C4-2B (cell line): ENCODE measurements around the gene CABP4.
A peak's percentile ranks its signal among the peaks of the same experiment; 100 is the strongest.

Source experiments
- H3K27ac ChIP-seq: fragments of 450-650 bp; 2 replicates; pipeline ENCODE4 v1.5.1; 2017
- ZFX ChIP-seq: fragments of 450-650 bp; IDR thresholded peaks from 2 replicates; pipeline ENCODE4 v1.6.1; 2017
- TF ChIP-seq, protein P1 (sequence below): fragments of 450-650 bp; conservative IDR thresholded peaks from 2 replicates; pipeline ENCODE4 v1.5.1; 2017; ENCODE audit warnings: mild to moderate bottlenecking

The CABP4 gene

DNA sequence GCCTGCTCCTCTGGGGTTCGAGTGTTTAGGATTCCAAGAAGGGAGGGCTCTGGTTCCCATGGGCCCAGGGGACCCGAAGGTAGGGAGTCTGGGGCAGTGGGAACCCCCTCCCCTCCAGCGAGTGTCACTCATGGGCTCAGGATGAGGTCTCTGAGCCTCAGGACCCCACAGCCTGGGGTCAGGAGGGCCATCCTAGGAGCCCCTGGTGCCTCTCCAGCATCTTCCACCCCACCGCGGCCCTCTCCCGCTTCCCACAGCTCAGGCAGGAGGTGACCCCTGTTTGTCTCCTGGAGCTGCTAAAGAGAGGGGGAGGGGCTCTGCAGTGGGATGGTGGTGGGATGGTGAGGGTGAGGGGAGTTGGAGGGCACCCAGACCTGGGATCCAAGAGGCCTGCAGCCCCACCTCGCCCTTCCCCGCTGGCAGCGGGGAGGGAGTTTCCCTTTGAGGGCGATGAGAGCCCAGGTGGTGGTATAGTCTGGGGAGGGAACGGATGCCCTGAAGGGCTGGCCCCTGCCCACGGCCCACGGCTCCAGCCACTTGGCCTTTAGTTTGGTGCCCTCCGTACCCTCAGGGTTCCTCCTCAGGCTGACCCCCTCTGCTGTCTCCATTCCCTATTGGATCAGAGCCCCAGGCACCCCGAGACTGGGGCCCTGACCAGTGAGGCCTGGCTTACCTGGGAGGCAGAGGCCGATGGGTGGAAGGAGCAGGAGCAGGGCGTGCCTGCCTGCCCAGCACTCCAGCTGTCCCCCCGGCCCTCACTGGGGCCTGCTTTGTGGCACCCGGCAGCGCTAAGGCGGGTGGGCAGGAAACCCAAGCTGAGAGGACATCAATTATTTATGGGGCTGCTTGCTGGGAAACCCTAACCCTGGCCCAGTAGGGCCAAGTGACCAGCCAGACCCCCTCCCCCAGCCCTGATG lies 1.1 kb upstream of the CABP4 start:
- no peak overlapping the region for H3K27ac ChIP-seq
- TF ChIP-seq ZFX = no peak
- TF ChIP-seq, protein P1, sequence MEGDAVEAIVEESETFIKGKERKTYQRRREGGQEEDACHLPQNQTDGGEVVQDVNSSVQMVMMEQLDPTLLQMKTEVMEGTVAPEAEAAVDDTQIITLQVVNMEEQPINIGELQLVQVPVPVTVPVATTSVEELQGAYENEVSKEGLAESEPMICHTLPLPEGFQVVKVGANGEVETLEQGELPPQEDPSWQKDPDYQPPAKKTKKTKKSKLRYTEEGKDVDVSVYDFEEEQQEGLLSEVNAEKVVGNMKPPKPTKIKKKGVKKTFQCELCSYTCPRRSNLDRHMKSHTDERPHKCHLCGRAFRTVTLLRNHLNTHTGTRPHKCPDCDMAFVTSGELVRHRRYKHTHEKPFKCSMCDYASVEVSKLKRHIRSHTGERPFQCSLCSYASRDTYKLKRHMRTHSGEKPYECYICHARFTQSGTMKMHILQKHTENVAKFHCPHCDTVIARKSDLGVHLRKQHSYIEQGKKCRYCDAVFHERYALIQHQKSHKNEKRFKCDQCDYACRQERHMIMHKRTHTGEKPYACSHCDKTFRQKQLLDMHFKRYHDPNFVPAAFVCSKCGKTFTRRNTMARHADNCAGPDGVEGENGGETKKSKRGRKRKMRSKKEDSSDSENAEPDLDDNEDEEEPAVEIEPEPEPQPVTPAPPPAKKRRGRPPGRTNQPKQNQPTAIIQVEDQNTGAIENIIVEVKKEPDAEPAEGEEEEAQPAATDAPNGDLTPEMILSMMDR = no peak

DNA sequence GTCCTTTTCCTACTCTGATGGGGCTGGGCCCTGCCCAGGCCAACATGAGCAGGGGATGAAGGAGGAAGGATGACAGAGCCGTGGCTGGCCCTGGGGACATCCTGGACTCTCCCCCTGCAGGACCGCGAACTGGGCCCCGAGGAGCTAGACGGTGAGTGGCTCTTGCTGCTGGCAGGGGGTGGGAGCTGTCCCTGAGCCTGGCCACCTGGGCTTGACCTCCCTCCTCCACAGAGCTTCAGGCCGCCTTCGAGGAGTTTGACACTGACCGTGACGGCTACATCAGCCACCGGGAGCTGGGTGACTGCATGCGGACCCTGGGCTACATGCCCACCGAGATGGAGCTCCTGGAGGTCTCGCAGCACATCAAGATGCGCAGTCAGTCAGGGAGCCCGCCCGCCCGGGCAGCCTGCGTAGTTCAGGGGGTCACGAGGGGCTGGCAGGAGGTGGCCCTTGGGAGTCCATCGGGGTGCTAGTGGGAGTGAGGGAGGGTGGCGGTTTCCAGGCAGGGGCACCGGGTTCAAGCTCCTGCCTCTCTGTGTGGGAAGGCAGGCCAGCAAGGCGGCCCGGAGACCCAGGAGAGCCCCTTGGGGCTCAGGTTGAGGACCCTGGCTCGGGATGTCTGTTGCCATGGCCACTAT lies 1.0 kb downstream of the CABP4 start:
- TF ChIP-seq ZFX = no peak
- TF ChIP-seq, protein P1 = no peak
- no peak overlapping the region for H3K27ac ChIP-seq

DNA sequence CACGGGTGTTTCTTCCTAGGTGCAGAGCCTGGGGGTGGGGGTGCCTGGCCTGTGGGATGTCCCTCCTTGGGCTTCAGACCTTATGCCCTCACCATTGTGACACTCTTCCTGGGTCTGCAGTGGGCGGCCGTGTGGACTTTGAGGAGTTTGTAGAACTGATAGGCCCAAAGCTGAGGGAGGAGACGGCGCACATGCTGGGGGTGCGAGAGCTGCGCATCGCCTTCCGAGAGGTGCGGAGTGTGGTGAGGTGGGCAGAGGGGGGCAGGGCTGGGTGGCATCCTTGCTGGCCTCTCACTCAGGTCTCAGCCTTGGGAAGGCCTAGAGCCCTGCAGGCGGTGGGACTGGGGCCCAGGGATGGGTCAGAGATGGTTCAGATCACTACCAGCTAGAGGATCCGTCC lies 2.3 kb downstream of the CABP4 start:
- TF ChIP-seq, protein P1 = no peak
- TF ChIP-seq ZFX = no peak
- no peak overlapping the region for H3K27ac ChIP-seq

DNA sequence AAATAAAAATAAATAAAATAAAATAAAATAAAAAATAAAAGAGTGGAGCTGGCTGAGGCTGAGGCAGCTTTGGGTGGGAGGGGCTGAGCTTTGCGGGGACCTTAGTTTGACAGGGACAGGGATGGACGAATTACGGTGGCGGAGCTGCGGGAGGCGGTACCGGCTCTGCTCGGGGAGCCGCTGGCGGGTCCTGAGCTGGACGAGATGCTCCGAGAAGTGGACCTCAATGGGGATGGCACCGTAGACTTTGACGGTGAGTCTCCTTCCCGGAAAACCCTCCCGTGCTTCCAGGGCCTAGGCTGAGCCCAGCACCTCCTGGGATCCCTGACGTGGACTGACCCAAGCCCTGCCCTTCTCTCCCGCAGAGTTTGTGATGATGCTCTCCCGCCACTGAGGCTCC lies 3.1 kb downstream of the CABP4 start:
- no peak overlapping the region for H3K27ac ChIP-seq
- TF ChIP-seq, protein P1 = no peak
- TF ChIP-seq ZFX = no peak

DNA sequence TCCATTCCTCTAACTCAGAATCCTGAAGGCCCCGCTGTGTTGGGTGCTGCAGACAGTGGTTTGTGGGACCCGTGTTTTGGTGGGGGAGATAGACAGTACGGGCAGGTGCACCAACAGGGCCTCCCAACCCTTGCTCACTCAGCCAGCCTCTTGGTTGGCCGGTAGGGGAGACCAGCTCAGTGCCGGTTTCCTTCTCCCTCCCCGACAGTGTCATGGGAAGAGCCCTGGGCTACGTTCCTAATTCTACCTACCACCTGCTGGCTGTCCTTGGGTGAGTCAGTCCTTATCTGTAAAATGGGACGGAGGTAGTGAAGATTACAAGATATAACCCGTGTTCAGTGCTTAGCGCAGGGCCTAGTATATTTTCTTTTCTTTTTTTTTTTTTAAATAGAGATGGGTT lies 8.0 kb downstream of the CABP4 start:
- H3K27ac ChIP-seq = peak overlapping the region; percentile 97
- TF ChIP-seq, protein P1 = no peak
- no peak for TF ChIP-seq ZFX

DNA sequence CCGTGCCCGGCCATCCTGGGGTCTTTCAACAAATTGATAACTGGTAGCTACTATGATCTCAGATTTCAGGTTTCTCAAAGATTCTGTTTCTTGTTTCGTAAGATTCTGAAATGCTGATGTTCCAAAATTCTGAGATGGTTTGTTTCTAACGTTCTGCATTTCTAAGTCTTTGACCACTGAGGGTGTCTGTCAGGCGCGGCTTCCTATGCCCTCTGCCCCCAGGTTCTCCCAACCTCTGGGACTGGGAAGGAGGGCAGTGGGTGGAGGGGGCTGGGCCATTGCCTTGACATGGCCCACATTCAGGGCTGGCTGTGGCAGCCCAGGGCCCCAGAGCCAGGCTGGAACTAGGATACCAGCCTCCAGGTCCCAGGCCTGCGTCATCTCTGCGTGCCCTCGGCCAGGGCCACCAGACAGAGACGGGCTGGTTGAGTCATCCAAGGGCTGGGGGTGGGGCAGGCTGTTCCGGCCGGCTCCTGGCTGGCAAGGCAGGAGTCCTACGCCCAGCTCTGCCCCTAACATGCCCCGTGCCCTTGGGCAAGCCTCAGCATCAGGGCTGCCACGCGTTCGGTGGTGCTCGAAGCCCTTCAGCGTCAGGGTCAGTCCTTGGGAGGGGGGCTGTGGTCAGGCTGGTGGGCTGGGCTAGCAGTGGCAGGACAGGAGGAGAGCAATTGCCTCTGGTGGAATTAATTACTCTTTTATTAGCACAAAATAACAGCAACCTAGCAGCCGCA lies 8.7 kb downstream of the CABP4 start:
- TF ChIP-seq, protein P1 = no peak
- no peak; the same call in 1 of the 2 replicates for TF ChIP-seq ZFX
- peak overlapping the region; percentile 97 for H3K27ac ChIP-seq
